Measurements from ENCODE around the gene BOLA1. TPM values are rescaled to one million over a fixed set of nuclear protein-coding genes. Genes with fewer than 3 reads are reported as not detected.

Gene BOLA1
- total RNA-seq, 1 donor from 2014 or later = 17.1 TPM

Other genes starting within 250 kb of the BOLA1 start
- gene FCGR1A, start 116.9 kb upstream of the BOLA1 start, total RNA-seq = not detected in 2 replicates
- gene SV2A, start 18.3 kb downstream of the BOLA1 start, total RNA-seq = 21.9 and 23.2 TPM in 2 replicates
- 104 and 112 TPM in 2 replicates for gene SF3B4, start 28.2 kb downstream of the BOLA1 start, total RNA-seq
- gene MTMR11, start 37.3 kb downstream of the BOLA1 start, total RNA-seq = 12.9 and 13.0 TPM in 2 replicates
- 14.7 and 16.5 TPM in 2 replicates for gene OTUD7B, start 111.2 kb downstream of the BOLA1 start, total RNA-seq
- gene VPS45, start 168.2 kb downstream of the BOLA1 start, total RNA-seq = 31.3 and 33.8 TPM in 2 replicates

All from T-helper 1 cell treated with Interleukin-12 subunit alpha and Interleukin-12 subunit beta and Interleukin-4 antibody, amounts not matched to agents 30 ng/mL and 1 ng/mL, for 36 hours (primary cell).